ENCODE measurements around the gene MOCOS. TPM values are rescaled to one million over a fixed set of nuclear protein-coding genes. Genes with fewer than 3 reads are reported as not detected.
"Not testable (repeated sequence)": the region's sequence is repeated elsewhere in the genome, so short reads cannot be mapped to it uniquely, and the experiment has no call there.

MOCOS gene
- polyA plus RNA-seq, 1 experiment: 12.6 TPM

DNA sequence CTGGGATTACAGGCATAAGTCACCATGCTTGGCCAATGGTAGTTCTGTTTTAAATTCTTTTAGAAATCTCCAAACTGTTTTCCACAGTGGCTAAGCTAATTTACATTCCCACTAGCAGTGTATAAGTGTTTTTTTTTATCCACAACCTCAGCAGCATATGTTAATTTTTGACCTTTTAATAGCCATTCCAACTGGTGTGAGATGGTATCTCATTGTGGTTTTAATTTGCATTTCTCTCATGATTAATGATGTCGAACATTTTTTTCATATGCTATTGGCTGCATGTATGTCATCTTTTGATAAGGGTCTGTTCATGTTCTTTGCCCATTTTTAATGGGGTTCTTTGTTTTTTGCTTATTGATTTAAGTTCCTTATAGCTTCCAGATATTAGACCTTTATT lies 20.0 kb downstream of the MOCOS start:
- TF ChIP-seq, protein P1, sequence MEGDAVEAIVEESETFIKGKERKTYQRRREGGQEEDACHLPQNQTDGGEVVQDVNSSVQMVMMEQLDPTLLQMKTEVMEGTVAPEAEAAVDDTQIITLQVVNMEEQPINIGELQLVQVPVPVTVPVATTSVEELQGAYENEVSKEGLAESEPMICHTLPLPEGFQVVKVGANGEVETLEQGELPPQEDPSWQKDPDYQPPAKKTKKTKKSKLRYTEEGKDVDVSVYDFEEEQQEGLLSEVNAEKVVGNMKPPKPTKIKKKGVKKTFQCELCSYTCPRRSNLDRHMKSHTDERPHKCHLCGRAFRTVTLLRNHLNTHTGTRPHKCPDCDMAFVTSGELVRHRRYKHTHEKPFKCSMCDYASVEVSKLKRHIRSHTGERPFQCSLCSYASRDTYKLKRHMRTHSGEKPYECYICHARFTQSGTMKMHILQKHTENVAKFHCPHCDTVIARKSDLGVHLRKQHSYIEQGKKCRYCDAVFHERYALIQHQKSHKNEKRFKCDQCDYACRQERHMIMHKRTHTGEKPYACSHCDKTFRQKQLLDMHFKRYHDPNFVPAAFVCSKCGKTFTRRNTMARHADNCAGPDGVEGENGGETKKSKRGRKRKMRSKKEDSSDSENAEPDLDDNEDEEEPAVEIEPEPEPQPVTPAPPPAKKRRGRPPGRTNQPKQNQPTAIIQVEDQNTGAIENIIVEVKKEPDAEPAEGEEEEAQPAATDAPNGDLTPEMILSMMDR (IDR thresholded peaks at IDR 0.05; ENCODE audit: insufficient read depth, low read depth, low read length): no peak
- DNase-seq (ENCODE audit: low read depth): no peak
- H3K36me3 ChIP-seq (ENCODE audit: control insufficient read depth, insufficient read depth, low read length): 0 out of 2 replicates have a peak, but pooled peaks cover 2% of the 10 kb centered on the region
- ChIA-PET POLR2A (no interaction called here), CTCF (no interaction called here)
- H3K4me3 ChIP-seq (ENCODE audit: low read depth, low read length): no peak overlapping the region
- H3K27me3 ChIP-seq (ENCODE audit: control insufficient read depth, insufficient read depth, low read length): no peaks in the 10 kb centered on the region

DNA sequence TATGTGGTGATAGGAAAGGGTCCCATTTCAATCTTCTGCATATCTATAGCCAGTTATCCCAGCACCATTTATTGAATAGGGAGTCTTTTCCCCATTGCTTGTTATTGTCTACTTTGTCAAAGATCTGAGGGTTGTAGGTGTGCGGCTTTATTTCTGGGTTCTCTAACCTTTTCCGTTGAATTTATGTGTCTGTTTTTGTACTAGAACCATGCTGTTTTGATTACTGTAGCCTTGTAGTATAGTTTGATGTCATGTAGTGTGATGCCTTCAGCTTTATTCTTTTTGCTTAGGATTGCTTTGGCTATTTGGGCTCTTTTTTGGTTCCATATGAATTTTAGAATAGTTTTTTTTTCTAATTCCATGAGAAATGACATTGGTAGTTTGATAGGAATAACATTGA lies 20.7 kb downstream of the MOCOS start:
- POLR2A ChIA-PET; DNase-seq (ENCODE audit: low read depth); H3K27me3 ChIP-seq (ENCODE audit: control insufficient read depth, insufficient read depth, low read length); H3K4me3 ChIP-seq (ENCODE audit: low read depth, low read length); H3K36me3 ChIP-seq (ENCODE audit: control insufficient read depth, insufficient read depth, low read length): not testable (repeated sequence)
- CTCF ChIA-PET: interaction anchor here (1.7 kb wide), 1 partner anchor 18 kb away, joined by 3 read pairs; no protein-coding TSS in a partner anchor

DNA sequence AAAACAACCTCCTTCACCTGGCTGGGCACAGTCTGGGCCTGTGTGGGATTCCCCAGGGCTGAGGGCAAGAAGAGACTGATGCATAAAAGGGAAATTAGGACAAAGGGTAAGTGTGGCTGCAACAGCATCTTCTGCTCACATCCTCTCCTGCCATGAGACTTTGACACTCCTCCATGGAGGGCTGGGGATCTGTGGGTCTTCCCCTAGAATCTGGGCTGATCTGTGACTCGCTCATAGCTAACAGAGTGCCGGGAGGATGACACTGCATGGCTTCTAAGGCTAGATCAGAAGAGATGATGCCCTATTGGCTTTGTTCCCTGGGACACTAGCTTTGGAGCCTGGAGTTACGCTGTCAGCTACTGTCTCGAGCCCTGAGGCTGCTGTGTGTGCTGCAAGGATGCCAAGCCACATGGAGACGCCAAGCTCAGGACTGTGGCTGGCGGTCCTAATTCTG lies 24.3 kb downstream of the MOCOS start:
- CTCF ChIA-PET: no interaction called here

DNA sequence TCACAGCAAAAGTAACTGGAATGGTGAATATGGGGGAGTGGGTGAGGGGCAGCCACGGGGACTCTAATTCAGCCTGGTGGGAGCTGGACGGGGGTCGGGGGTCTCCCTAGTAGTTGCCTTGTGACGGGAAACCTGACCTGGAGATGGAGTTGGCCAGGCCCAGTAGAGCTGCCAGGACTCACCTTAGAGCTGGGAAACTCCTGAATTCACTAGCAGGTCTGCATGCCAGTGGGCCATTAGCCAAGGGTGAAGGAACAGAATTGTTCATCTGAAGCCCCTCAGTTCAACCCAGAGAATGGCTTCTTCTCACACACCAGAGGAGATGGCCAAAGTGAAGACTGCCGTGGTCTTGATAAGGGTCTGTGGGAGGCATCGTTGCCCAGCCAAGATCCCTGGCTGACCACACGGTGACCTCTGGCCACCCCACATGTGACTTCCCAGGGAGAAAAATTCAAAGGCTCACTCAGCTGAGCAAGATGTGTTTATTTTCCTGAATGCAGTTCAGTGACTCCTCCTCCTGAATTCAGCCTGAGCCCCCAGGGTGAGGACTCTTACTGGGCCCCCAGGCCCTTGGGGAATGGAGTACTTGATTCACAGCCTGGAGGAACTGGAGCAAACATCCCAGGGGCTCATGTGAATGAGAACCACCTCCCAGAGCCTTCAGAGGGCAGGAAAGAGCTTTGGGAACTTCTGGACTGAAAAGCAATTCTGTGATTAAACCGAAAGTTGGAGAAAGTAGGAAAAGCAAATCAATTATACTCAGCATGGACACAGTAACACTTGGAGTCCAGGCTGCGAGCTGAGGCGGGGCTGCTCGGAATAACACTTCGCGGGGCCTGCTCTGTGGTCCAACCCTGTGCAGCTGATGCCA lies 25.2 kb downstream of the MOCOS start:
- Histone ChIP-seq H3K4me3 (ENCODE audit: low read depth, low read length) (no peak overlapping the region), H3K27me3 (ENCODE audit: control insufficient read depth, insufficient read depth, low read length) (no peaks in the 10 kb centered on the region), H3K36me3 (ENCODE audit: control insufficient read depth, insufficient read depth, low read length) (peaks cover 7% of the 10 kb centered on the region)
- CTCF ChIA-PET: no interaction called here
- POLR2A ChIA-PET: no interaction called here
- no peak for DNase-seq (ENCODE audit: low read depth)
- TF ChIP-seq, protein P1 (IDR thresholded peaks at IDR 0.05; ENCODE audit: insufficient read depth, low read depth, low read length): peak; percentile 28; the same call in 1 of the 2 replicates

More for the DNA sequence above, 24.3 kb downstream of the MOCOS start:
- no peak overlapping the region for H3K4me3 ChIP-seq (ENCODE audit: low read depth, low read length)
- no peak for DNase-seq (ENCODE audit: low read depth)
- H3K27me3 ChIP-seq (ENCODE audit: control insufficient read depth, insufficient read depth, low read length): no peaks in the 10 kb centered on the region
- TF ChIP-seq, protein P1 (IDR thresholded peaks at IDR 0.05; ENCODE audit: insufficient read depth, low read depth, low read length): no peak
- peaks cover 7% of the 10 kb centered on the region for H3K36me3 ChIP-seq (ENCODE audit: control insufficient read depth, insufficient read depth, low read length)
- POLR2A ChIA-PET: no interaction called here

DNA sequence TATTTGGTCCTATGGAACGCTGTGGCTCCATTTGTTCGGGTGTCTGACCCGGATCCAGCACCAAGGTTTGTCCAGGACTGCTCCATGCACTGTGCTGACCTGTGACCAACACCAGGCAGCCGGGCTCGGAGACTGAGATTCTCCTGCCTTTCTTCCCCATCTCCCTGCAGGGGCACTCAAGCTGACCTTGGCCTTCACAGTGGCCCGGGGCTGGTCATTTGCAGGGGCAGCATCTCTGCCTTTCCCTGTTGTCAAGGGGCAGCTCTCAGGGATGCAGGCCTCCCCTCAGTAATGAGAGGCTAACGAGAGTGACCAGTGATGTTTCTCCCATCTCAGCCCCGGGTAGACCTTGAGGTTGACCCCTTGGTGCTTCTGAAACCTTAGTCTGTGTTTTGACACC lies 27.5 kb downstream of the MOCOS start:
- H3K27me3 ChIP-seq (ENCODE audit: control insufficient read depth, insufficient read depth, low read length): no peaks in the 10 kb centered on the region
- TF ChIP-seq, protein P1 (IDR thresholded peaks at IDR 0.05; ENCODE audit: insufficient read depth, low read depth, low read length): no peak
- POLR2A ChIA-PET: no interaction called here
- no peak for DNase-seq (ENCODE audit: low read depth)
- CTCF ChIA-PET: no interaction called here
- no peak overlapping the region for H3K4me3 ChIP-seq (ENCODE audit: low read depth, low read length)
- peaks cover 7% of the 10 kb centered on the region for H3K36me3 ChIP-seq (ENCODE audit: control insufficient read depth, insufficient read depth, low read length)
